H1 (cell line): ENCODE measurements around the gene WDR74. TPM values are rescaled to one million over a fixed set of nuclear protein-coding genes. Genes with fewer than 3 reads are reported as not detected.

ENCODE experiments used
- CBX5 ChIP-seq: fragments of 300-800, 300-1000 bp; sonication (generic); IDR thresholded peaks from 2 replicates; pipeline ENCODE4 v1.7.1; 2016; ENCODE audit warnings: antibody characterized with exemption, low read length, low read depth
- CHD1 ChIP-seq: IDR thresholded peaks from 2 replicates; pipeline ENCODE4 v1.6.1; 2012; ENCODE audit warnings: low read depth, low read length, improper control_type of control experiment
- CREB1 ChIP-seq: IDR thresholded peaks from 2 replicates; pipeline ENCODE4 v1.6.1; 2012; ENCODE audit warnings: inconsistent platforms
- EP300 ChIP-seq, 2 experiments: IDR thresholded peaks; 1 replicate in 1 of 2; 2 replicates in 1 of 2; pipeline ENCODE4 v1.6.1; 2011 to 2012; ENCODE audit warnings: low read depth in 2 of 2, low read length in 2 of 2, mild to moderate bottlenecking in 2 of 2, borderline replicate concordance in 1 of 2, inconsistent platforms in 1 of 2, moderate library complexity in 1 of 2
- HDAC2 ChIP-seq, 2 experiments: fragments of 300-600 bp in 1 of 2; sonication (generic) in 1 of 2; IDR thresholded peaks; 2 replicates each; pipeline ENCODE4 v1.6.1; 2011 to 2012; ENCODE audit warnings: low read depth in 2 of 2, low read length in 2 of 2, mild to moderate bottlenecking in 2 of 2, moderate library complexity in 2 of 2, borderline replicate concordance in 1 of 2, inconsistent platforms in 1 of 2
- HDAC6 ChIP-seq: IDR thresholded peaks from one replicate; pipeline ENCODE4 v1.7.1; 2012; ENCODE audit warnings: low read depth, mild to moderate bottlenecking, inconsistent platforms, low read length, moderate library complexity
- KDM1A ChIP-seq: fragments of 200-600, 300-600 bp; sonication (generic); IDR thresholded peaks from 2 replicates; pipeline ENCODE4 v1.7.1; 2016; ENCODE audit warnings: mild to moderate bottlenecking, low read length, borderline replicate concordance
- PHF8 ChIP-seq: fragments of 200-600 bp; sonication (generic); conservative IDR thresholded peaks from 2 replicates; pipeline ENCODE4 v1.7.1; 2012; ENCODE audit warnings: low read depth, mild to moderate bottlenecking, inconsistent platforms, low read length, moderate library complexity
- POLR2AphosphoS5 ChIP-seq: IDR thresholded peaks from 2 replicates; pipeline ENCODE4 v1.6.1; 2011; ENCODE audit warnings: low read depth, low read length
- RNF2 ChIP-seq: fragments of 200-900, 300-1000 bp; sonication (generic); IDR thresholded peaks from 2 replicates; pipeline ENCODE4 v1.7.1; 2016; ENCODE audit warnings: borderline replicate concordance, low read depth, mild to moderate bottlenecking, antibody characterized with exemption, low read length; ENCODE audit not compliant: poor library complexity, severe bottlenecking; ENCODE audit errors: missing control alignments
- RXRA ChIP-seq: IDR thresholded peaks from 2 replicates; pipeline ENCODE4 v1.6.1; 2011; ENCODE audit warnings: low read depth, mild to moderate bottlenecking, low read length, moderate library complexity; ENCODE audit not compliant: insufficient read depth
- SUZ12 ChIP-seq: fragments of 200-600 bp; sonication (generic); IDR thresholded peaks from 2 replicates; pipeline ENCODE4 v1.6.1; 2012; ENCODE audit warnings: mild to moderate bottlenecking, inconsistent platforms, low read length, moderate library complexity, mixed read lengths
- polyA plus RNA-seq, 7 experiments: library from polyadenylated mRNA; depleted of rRNA in 3 of 7; stranded (reverse) in 5 of 7; unstranded in 2 of 7; fragments of >200 nt in 5 of 7; fragments of 200-250 nt in 2 of 7; gene quantifications; 1 replicate in 5 of 7; 2 replicates in 1 of 7; 4 replicates in 1 of 7; pipeline versions ENCODE4 v1.2.1 to v1.2.3, GENCODE V29; 2011 to 2013; ENCODE audit warnings: missing spikeins in 2 of 7, mixed read lengths in 2 of 7
- total RNA-seq: library from RNA; stranded (reverse); fragmentation: NEBNext Ultra II Directional; extraction: Animal tissue kit (Norgen Biotek cat#: 25700); gene quantifications from 2 replicates; pipeline ENCODE4 v1.2.1, GENCODE V29; 2021

WDR74 gene
- total and polyA plus RNA-seq, 2 of the 8 experiments (the other 6 are each of a cell fraction or from before 2014, with no cell fraction given) = 93.6 to 97.0 TPM

GRCh38 chr11:62854825-62855570 lies 15.6 kb upstream of the WDR74 start (continued):
- TF ChIP-seq EP300 (IDR thresholded peaks at IDR 0.05; ENCODE audit: borderline replicate concordance in 1 of 2, low read depth in 2 of 2, low read length in 2 of 2) = no peak
- TF ChIP-seq KDM1A = no peak
- TF ChIP-seq SUZ12 = no peak
- TF ChIP-seq POLR2AphosphoS5 = peak; percentile 39
- TF ChIP-seq PHF8 = peak; percentile 43
- no peak for TF ChIP-seq RXRA
- TF ChIP-seq HDAC2 (IDR thresholded peaks at IDR 0.05; ENCODE audit: borderline replicate concordance in 1 of 2, low read depth in 2 of 2, low read length in 2 of 2) = no peak
- no peak for TF ChIP-seq CREB1
- TF ChIP-seq CHD1 = peak; percentile 72; the same call in 1 of the 2 replicates
- no peak for TF ChIP-seq RNF2
- TF ChIP-seq CBX5 = no peak
- TF ChIP-seq HDAC6 = no peak
